ENCODE data around the gene NELFA.
"Not testable (repeated sequence)": the region's sequence is repeated elsewhere in the genome, so short reads cannot be mapped to it uniquely, and the experiment has no call there.

The NELFA gene

GRCh38 chr4:2040391-2041238 lies 31.8 kb upstream of the NELFA start:
- no peak for DNase-seq

- no peak for DNase-seq
These were observed 28.1 kb upstream of the NELFA start for GRCh38 chr4:2036866-2037265.

- DNase-seq, result no peak
These were observed 27.6 kb upstream of the NELFA start for GRCh38 chr4:2036327-2036726.

- DNase-seq, result not testable (repeated sequence)
These were observed 22.4 kb upstream of the NELFA start for GRCh38 chr4:2031161-2031560.

GRCh38 chr4:2027120-2027519 lies 18.3 kb upstream of the NELFA start:
- DNase-seq, result not testable (repeated sequence)

GRCh38 chr4:2025817-2026216 lies 17.0 kb upstream of the NELFA start:
- no peak for DNase-seq

- no peak for DNase-seq
These were observed 15.9 kb upstream of the NELFA start for GRCh38 chr4:2024683-2025082.

GRCh38 chr4:2021358-2022018 lies 12.7 kb upstream of the NELFA start:
- DNase-seq, result not testable (repeated sequence)

GRCh38 chr4:2015008-2015407 lies 6.2 kb upstream of the NELFA start:
- DNase-seq, result no peak

GRCh38 chr4:2011583-2011982 lies 2.8 kb upstream of the NELFA start:
- DNase-seq, result no peak

GRCh38 chr4:2009651-2010233 lies 968 bp upstream of the NELFA start:
- DNase-seq, result peak; percentile 27

- no peak for DNase-seq
These were observed 178 bp downstream of the NELFA start for GRCh38 chr4:2008671-2008920.

- no peak for DNase-seq
These were observed 737 bp downstream of the NELFA start for GRCh38 chr4:2007804-2008670.

GRCh38 chr4:2006956-2007653 lies 1.7 kb downstream of the NELFA start:
- no peak for DNase-seq

- no peak for DNase-seq
These were observed 2.4 kb downstream of the NELFA start for GRCh38 chr4:2006367-2006766.

- DNase-seq, result not testable (repeated sequence)
These were observed 5.4 kb downstream of the NELFA start for GRCh38 chr4:2003361-2003760.

- not testable (repeated sequence) for DNase-seq
These were observed 9.5 kb downstream of the NELFA start for GRCh38 chr4:1999308-1999707.

- no peak for DNase-seq
These were observed 10.5 kb downstream of the NELFA start for GRCh38 chr4:1998296-1998695.

GRCh38 chr4:1997712-1998111 lies 11.1 kb downstream of the NELFA start:
- no peak for DNase-seq

GRCh38 chr4:1996866-1997611 lies 11.7 kb downstream of the NELFA start:
- no peak for DNase-seq

- no peak for DNase-seq
These were observed 13.8 kb downstream of the NELFA start for GRCh38 chr4:1994938-1995337.
